Mesenchymal stem cell (in vitro differentiated cells and primary cell): ENCODE data around the gene TSPAN9.

Experiments used
- DNase-seq: peaks from one replicate; pipeline ENCODE4 v3.0.0-alpha.2; 2013
- H2AFZ ChIP-seq: one replicate; pipeline ENCODE4 v1.6.1; 2013; ENCODE audit warnings: low read depth, mild to moderate bottlenecking, control low read depth, inconsistent platforms, low read length, moderate library complexity
- H2AK5ac ChIP-seq: 2 replicates; pipeline ENCODE4 v1.6.1; 2013; ENCODE audit warnings: low read length, moderate library complexity, mild to moderate bottlenecking, inconsistent platforms; ENCODE audit not compliant: severe bottlenecking
- H2BK120ac ChIP-seq: one replicate; pipeline ENCODE4 v1.6.1; 2013; ENCODE audit warnings: low read depth, mild to moderate bottlenecking, inconsistent platforms, low read length, moderate library complexity
- H2BK12ac ChIP-seq, 2 experiments: one replicate each; pipeline ENCODE4 v1.6.1; 2013; ENCODE audit warnings: inconsistent platforms in 2 of 2, low read length in 2 of 2, mild to moderate bottlenecking in 2 of 2, moderate library complexity in 2 of 2, control low read depth in 1 of 2
- H2BK15ac ChIP-seq: one replicate; pipeline ENCODE4 v1.6.1; 2013; ENCODE audit warnings: mild to moderate bottlenecking, low read depth, inconsistent platforms; ENCODE audit not compliant: poor library complexity, severe bottlenecking
- H2BK5ac ChIP-seq: 2 replicates; pipeline ENCODE4 v1.6.1; 2013; ENCODE audit warnings: low read depth, mild to moderate bottlenecking, low read length, control low read depth, inconsistent platforms; ENCODE audit not compliant: poor library complexity, severe bottlenecking
- H3K14ac ChIP-seq, 2 experiments: one replicate each; pipeline ENCODE4 v1.6.1; 2013; ENCODE audit warnings: inconsistent platforms in 2 of 2, low read length in 2 of 2, control low read depth in 1 of 2, mild to moderate bottlenecking in 1 of 2, moderate library complexity in 1 of 2
- H3K18ac ChIP-seq, 2 experiments: one replicate each; pipeline ENCODE4 v1.6.1; 2013; ENCODE audit warnings: inconsistent platforms in 2 of 2, low read length in 2 of 2, control low read depth in 1 of 2, low read depth in 1 of 2, mild to moderate bottlenecking in 1 of 2
- H3K23ac ChIP-seq, 2 experiments: one replicate each; pipeline ENCODE4 v1.6.1; 2013; ENCODE audit warnings: inconsistent platforms in 2 of 2, low read length in 2 of 2, mild to moderate bottlenecking in 2 of 2, moderate library complexity in 2 of 2, control low read depth in 1 of 2
- H3K27ac ChIP-seq: 2 replicates; pipeline ENCODE4 v1.5.1; 2013; ENCODE audit warnings: mild to moderate bottlenecking, moderate library complexity, low read length, control low read depth, inconsistent platforms; ENCODE audit not compliant: poor library complexity, severe bottlenecking
- H3K27me3 ChIP-seq, 2 experiments: 2 replicates each; pipeline versions ENCODE4 v1.6.1 to v1.7.0; 2013; ENCODE audit warnings: low read length in 2 of 2, mild to moderate bottlenecking in 2 of 2, moderate library complexity in 2 of 2, control low read depth in 1 of 2, inconsistent platforms in 1 of 2; ENCODE audit not compliant: control insufficient read depth in 1 of 2, insufficient read depth in 1 of 2
- H3K36me3 ChIP-seq, 2 experiments: 2 replicates each; pipeline versions ENCODE4 v1.6.1 to v1.7.0; 2013; ENCODE audit warnings: low read length in 2 of 2, control low read depth in 1 of 2, inconsistent platforms in 1 of 2, low read depth in 1 of 2, mild to moderate bottlenecking in 1 of 2; ENCODE audit not compliant: insufficient read depth in 2 of 2, control insufficient read depth in 1 of 2
- H3K4ac ChIP-seq, 2 experiments: one replicate each; pipeline ENCODE4 v1.6.1; 2013; ENCODE audit warnings: inconsistent platforms in 2 of 2, low read length in 2 of 2, mild to moderate bottlenecking in 2 of 2, moderate library complexity in 2 of 2, control low read depth in 1 of 2, low read depth in 1 of 2
- H3K4me1 ChIP-seq: 2 replicates; pipeline ENCODE4 v1.6.1; 2013; ENCODE audit warnings: low read depth, low read length, control low read depth; ENCODE audit not compliant: control insufficient read depth, insufficient read depth
- H3K4me2 ChIP-seq: 2 replicates; pipeline ENCODE4 v1.6.1; 2013; ENCODE audit warnings: low read length, mild to moderate bottlenecking, inconsistent platforms; ENCODE audit not compliant: poor library complexity, severe bottlenecking
- H3K4me3 ChIP-seq, 2 experiments: 2 replicates each; pipeline versions ENCODE4 v1.5.1 to v1.7.0; 2013; ENCODE audit warnings: low read length in 2 of 2, mild to moderate bottlenecking in 2 of 2, control low read depth in 1 of 2, low read depth in 1 of 2; ENCODE audit not compliant: insufficient read depth in 1 of 2
- H3K79me1 ChIP-seq: replicated peaks from 2 replicates; pipeline ENCODE4 v1.6.1; 2013; ENCODE audit warnings: mild to moderate bottlenecking, control low read depth, low read length, inconsistent platforms; ENCODE audit not compliant: poor library complexity, severe bottlenecking
- H3K9ac ChIP-seq: 2 replicates; pipeline ENCODE4 v1.7.0; 2013; ENCODE audit warnings: mild to moderate bottlenecking, low read length, moderate library complexity
- H3K9me3 ChIP-seq: 2 replicates; pipeline ENCODE4 v1.7.0; 2013; ENCODE audit warnings: mild to moderate bottlenecking, low read length; ENCODE audit not compliant: control insufficient read depth
- H4K8ac ChIP-seq: one replicate; pipeline ENCODE4 v1.6.1; 2013; ENCODE audit warnings: inconsistent platforms, mild to moderate bottlenecking, low read length, moderate library complexity
- H4K91ac ChIP-seq: one replicate; pipeline ENCODE4 v1.6.1; 2013; ENCODE audit warnings: mild to moderate bottlenecking, low read length, inconsistent platforms
- WGBS: methylation state at CpG from one replicate; pipeline ENCODE4 v1.1.7; 2013; ENCODE audit warnings: mixed read lengths; 5-methylcytosine and 5-hydroxymethylcytosine counted together

Gene TSPAN9

GRCh38 chr12:3284405-3284804 is 207.2 kb downstream of the TSPAN9 start:
- peaks cover 3% of the 10 kb centered on the region for H3K79me1 ChIP-seq
- no peak overlapping the region for H3K4me3 ChIP-seq
- H4K91ac ChIP-seq = no peak overlapping the region
- no peak overlapping the region for H4K8ac ChIP-seq
- peaks cover 0 to 76% of the 10 kb centered on the region in 2 experiments for H3K36me3 ChIP-seq
- no peak overlapping the region for H3K4me2 ChIP-seq
- no peak overlapping the region for H3K18ac ChIP-seq
- H3K4me1 ChIP-seq = no peaks in the 10 kb centered on the region
- no peak overlapping the region for H3K9ac ChIP-seq
- no peaks in the 10 kb centered on the region for H3K9me3 ChIP-seq
- no peak overlapping the region for H2BK15ac ChIP-seq
- no peak overlapping the region for H3K27ac ChIP-seq
- H2BK5ac ChIP-seq = no peak overlapping the region
- WGBS = 89% methylated on average over 18 of the region's 18 CpGs
- no peak overlapping the region for H2BK12ac ChIP-seq
- no peak overlapping the region for H3K14ac ChIP-seq
- H3K4ac ChIP-seq = no peak overlapping the region
- peaks cover 0 to 10% of the 10 kb centered on the region in 2 experiments for H3K27me3 ChIP-seq
- no peak overlapping the region for H2BK120ac ChIP-seq
- DNase-seq = no peak
- no peak overlapping the region for H3K23ac ChIP-seq
- H2AFZ ChIP-seq = no peak overlapping the region
- no peak overlapping the region for H2AK5ac ChIP-seq

- H3K4me1 ChIP-seq = no peaks in the 10 kb centered on the region
- H2BK15ac ChIP-seq = no peak overlapping the region
- H3K27me3 ChIP-seq = peaks cover 0 to 10% of the 10 kb centered on the region in 2 experiments
These were observed 208.4 kb downstream of the TSPAN9 start for GRCh38 chr12:3285570-3285969.

GRCh38 chr12:3288690-3289089 is 211.5 kb downstream of the TSPAN9 start:
- 86% methylated on average over 8 of the region's 8 CpGs for WGBS
- no peak for DNase-seq
- H2AK5ac ChIP-seq = no peak overlapping the region
- H2AFZ ChIP-seq = no peak overlapping the region
- H3K36me3 ChIP-seq = peaks cover 0 to 41% of the 10 kb centered on the region in 2 experiments
- H3K4ac ChIP-seq = no peak overlapping the region
- no peak overlapping the region for H2BK12ac ChIP-seq
- H2BK5ac ChIP-seq = no peak overlapping the region
- no peak overlapping the region for H2BK120ac ChIP-seq
- H3K18ac ChIP-seq = no peak overlapping the region
- H3K79me1 ChIP-seq = no peaks in the 10 kb centered on the region
- H4K91ac ChIP-seq = no peak overlapping the region
- H2BK15ac ChIP-seq = no peak overlapping the region
- H3K14ac ChIP-seq = no peak overlapping the region
- no peak overlapping the region for H3K4me3 ChIP-seq
- no peak overlapping the region for H3K23ac ChIP-seq
- no peak overlapping the region for H4K8ac ChIP-seq
- H3K4me1 ChIP-seq = peaks cover 3% of the 10 kb centered on the region
- no peak overlapping the region for H3K9ac ChIP-seq
- H3K27me3 ChIP-seq = peaks cover 0 to 12% of the 10 kb centered on the region in 2 experiments
- H3K4me2 ChIP-seq = no peak overlapping the region
- H3K9me3 ChIP-seq = no peaks in the 10 kb centered on the region
- H3K27ac ChIP-seq = no peak overlapping the region

More at GRCh38 chr12:3285570-3285969, 208.4 kb downstream of the TSPAN9 start:
- Histone ChIP-seq H3K79me1 (peaks cover 2% of the 10 kb centered on the region), H3K4ac (no peak overlapping the region), H3K36me3 (peaks cover 0 to 66% of the 10 kb centered on the region in 2 experiments), H2AK5ac (no peak overlapping the region), H3K9ac (no peak overlapping the region), H3K4me2 (no peak overlapping the region), H4K8ac (no peak overlapping the region), H3K18ac (no peak overlapping the region), H3K23ac (no peak overlapping the region), H2BK12ac (no peak overlapping the region), H3K4me3 (no peak overlapping the region), H2BK5ac (no peak overlapping the region), H4K91ac (no peak overlapping the region), H2AFZ (no peak overlapping the region), H2BK120ac (no peak overlapping the region), H3K27ac (no peak overlapping the region), H3K14ac (no peak overlapping the region), H3K9me3 (no peaks in the 10 kb centered on the region)
- WGBS = 92% methylated on average over 5 of the region's 7 CpGs
- DNase-seq = no peak

DNA sequence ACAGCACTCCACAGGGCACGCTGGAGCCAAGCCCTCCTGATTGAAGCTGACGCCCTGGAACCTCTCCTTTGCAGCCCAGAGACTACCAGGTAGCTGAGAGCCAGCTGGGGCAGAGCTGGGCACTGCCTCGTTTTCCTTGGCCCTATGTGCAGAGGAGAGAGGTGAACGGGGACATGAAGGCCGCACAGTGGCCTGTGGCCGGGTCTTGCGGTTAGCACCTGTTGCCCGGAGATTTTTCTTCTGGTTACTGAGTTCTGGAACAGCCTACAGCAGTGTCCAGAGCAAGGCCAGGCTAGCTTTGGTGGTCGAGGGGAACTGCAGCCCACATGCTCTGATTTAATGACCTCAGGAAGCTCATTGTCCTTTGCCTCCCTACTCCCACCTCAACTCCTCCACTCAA is 212.5 kb downstream of the TSPAN9 start:
- Histone ChIP-seq H4K8ac (no peak overlapping the region), H2BK5ac (no peak overlapping the region), H3K14ac (no peak overlapping the region), H2AFZ (no peak overlapping the region), H2BK15ac (no peak overlapping the region), H3K18ac (no peak overlapping the region), H3K4me2 (no peak overlapping the region), H3K23ac (no peak overlapping the region), H3K36me3 (peaks cover 0 to 31% of the 10 kb centered on the region in 2 experiments), H3K4ac (no peak overlapping the region), H3K9ac (no peak overlapping the region), H2BK12ac (no peak overlapping the region), H3K9me3 (no peaks in the 10 kb centered on the region), H3K27ac (no peak overlapping the region), H3K27me3 (peaks cover 0 to 14% of the 10 kb centered on the region in 2 experiments), H3K4me3 (no peak overlapping the region), H3K4me1 (peaks cover 11% of the 10 kb centered on the region), H3K79me1 (no peaks in the 10 kb centered on the region), H4K91ac (no peak overlapping the region), H2AK5ac (no peak overlapping the region), H2BK120ac (no peak overlapping the region)
- WGBS = 92% methylated on average over 8 of the region's 9 CpGs
- no peak for DNase-seq
